AG09319 (cell line): ENCODE results near the gene MMS19.
"Not testable (repeated sequence)": the region's sequence is repeated elsewhere in the genome, so short reads cannot be mapped to it uniquely, and the experiment has no call there.

Experiments
- DNase-seq: peaks from one replicate; pipeline ENCODE4 v3.0.0-alpha.2; 2010; ENCODE audit warnings: low read depth; ENCODE audit errors: extremely low read depth
- TF ChIP-seq, protein P1 (sequence below): IDR thresholded peaks from 2 replicates; pipeline ENCODE4 v1.5.1; 2011; ENCODE audit warnings: low read depth, mild to moderate bottlenecking, inconsistent platforms, low read length, moderate library complexity

The MMS19 gene

DNA sequence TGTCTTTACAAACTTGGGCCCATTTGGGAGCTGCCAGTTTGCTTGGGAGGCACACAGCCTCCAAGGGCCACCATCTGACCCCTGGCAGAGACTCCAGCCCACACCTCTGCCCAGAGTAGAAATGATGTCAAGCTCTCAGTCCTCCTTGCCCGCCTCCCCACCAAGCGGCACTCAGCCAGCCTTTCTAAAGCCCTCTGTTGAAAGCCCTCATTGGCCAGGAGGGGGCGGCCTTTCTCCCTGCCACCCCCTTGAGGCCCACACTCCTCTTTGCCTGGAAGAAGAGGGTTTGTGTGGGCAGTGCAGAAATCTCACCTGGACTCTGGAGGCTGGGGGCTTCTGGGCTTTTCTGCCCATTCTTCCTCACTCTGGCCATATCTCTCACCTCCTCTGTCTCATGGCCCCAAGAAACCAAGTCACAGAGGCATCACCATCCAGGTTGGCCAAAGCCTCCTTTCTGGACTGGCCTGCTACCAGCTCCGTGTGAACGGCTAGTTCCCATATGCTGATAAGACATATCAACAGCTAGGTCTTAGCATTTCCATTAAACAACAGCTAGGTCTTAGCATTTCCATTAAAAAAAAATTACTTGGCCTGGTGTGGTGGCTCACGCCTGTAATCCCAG, 36.6 kb upstream of the MMS19 start:
- no peak for DNase-seq

DNA sequence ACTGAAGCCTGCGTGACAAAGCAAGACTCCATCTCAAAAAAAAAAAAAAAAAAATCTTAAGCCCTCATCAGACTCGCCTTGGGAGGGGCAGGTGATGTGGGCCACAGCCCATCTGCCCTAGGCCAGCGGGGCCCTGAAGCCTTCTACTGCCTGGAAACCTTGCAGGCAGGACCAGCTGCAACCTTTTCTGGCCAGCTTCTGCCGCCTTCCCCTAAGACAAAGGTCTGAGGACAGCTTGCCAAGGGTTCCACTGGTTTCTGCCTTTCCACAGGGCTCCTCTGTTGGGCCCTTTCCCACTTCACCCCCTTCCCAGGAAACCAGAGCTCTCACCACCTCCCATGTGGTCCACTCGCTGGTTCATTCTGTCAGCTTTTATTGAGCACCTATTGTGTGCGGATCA, 35.7 kb upstream of the MMS19 start:
- TF ChIP-seq, protein P1, sequence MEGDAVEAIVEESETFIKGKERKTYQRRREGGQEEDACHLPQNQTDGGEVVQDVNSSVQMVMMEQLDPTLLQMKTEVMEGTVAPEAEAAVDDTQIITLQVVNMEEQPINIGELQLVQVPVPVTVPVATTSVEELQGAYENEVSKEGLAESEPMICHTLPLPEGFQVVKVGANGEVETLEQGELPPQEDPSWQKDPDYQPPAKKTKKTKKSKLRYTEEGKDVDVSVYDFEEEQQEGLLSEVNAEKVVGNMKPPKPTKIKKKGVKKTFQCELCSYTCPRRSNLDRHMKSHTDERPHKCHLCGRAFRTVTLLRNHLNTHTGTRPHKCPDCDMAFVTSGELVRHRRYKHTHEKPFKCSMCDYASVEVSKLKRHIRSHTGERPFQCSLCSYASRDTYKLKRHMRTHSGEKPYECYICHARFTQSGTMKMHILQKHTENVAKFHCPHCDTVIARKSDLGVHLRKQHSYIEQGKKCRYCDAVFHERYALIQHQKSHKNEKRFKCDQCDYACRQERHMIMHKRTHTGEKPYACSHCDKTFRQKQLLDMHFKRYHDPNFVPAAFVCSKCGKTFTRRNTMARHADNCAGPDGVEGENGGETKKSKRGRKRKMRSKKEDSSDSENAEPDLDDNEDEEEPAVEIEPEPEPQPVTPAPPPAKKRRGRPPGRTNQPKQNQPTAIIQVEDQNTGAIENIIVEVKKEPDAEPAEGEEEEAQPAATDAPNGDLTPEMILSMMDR, result no peak
- no peak for DNase-seq

More for the DNA sequence above, 36.6 kb upstream of the MMS19 start:
- TF ChIP-seq, protein P1, result peak; percentile 40

DNA sequence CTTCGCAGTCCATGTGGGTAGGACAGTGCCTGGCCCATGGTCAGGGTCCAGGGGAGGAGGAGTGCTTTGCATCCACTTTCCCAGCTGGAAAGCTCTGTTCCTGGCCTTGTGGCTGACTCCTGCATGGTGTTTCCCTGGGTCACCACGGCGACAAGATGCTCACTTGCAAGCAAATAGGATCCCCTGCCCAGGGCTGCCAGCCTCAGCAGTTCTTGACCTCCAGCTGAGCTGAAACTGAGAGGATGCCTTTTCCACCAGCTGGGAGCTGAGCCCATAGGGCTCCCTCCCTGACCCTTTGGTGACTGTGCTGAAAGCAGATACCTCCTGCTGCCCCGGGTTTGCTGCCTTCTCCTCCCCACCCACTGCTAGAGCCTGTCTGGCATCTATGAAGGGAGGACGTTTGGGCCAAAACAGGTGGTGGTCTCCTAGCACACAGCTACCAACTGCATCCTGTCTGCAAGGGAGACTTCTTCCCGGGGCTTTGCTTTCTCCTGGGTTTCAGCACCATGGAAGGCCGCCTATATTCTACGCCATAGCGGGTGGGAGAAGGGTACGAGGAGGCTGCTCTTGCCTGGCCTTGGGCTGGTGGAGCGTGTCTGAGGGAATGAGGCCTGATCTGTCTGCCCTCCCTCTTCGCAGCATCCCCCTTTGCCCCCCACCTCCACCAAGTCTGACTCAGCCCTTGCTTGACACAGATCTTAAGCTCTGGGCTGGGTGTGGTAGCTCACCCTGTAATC, 34.9 kb upstream of the MMS19 start:
- TF ChIP-seq, protein P1, result no peak
- no peak for DNase-seq

DNA sequence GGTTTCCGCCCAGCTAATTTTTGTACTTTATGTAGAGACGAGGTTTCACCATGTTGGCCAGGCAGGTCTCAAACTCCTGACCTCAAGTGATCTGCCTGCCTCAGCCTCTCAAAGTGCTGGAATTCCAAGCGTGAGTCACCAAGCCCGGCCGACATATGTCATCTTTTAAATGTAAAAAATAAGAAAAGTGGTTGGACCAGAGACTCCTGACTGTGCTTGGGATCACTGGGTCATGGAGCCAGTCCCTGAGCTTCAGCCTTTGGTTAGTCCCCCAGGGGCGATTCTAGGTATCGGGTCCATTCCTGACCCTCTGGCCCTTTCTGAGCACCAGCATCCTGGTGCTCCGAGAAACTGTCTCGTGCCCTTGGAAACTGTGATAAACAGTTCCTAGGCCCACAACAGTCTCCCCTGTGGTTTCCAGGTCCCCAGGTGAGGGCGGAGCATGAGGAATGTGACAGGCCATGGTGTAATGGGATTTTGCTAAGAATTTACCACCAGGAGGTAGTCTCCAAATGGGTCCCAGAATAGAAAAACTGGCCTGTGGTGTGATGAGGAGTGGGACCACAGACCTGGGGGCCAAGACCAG, 33.3 kb upstream of the MMS19 start:
- TF ChIP-seq, protein P1, result no peak
- no peak for DNase-seq

DNA sequence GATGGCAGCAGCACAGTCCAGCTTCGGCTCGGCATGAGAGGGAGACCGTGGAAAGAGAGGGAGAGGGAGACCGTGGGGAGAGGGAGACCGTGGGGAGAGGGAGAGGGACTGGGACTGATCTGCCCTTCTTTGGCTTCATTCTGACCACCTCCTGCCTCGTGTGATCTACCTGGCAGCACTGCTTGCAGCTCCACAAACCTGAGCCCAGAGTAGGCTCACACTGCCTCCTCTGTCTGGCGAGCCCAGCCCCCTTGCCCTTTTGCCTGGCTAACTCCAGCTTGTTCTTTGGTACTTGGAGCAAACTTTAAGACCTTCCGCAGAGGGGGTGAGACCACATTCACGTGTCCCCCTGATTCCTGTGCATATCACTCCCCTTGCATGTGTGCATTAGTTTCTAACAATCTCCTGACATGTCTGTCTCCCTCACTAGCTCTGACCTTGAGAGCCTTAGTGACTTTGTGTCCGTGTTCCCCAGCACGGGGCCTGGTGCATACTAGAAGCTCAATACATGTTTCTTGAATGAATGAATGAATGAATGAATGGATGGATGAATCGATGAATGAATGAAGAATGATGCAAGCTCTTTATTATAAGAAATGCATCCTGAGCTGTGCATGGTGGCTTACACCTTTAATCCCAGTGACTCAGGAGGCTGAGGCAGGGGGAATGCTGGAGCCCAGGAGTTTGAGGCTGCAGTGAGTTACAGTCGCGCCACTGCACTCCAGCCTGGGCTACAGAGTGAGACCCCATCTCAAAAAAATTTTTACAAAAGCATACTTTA, 31.7 kb upstream of the MMS19 start:
- DNase-seq, result no peak
- TF ChIP-seq, protein P1, result no peak

DNA sequence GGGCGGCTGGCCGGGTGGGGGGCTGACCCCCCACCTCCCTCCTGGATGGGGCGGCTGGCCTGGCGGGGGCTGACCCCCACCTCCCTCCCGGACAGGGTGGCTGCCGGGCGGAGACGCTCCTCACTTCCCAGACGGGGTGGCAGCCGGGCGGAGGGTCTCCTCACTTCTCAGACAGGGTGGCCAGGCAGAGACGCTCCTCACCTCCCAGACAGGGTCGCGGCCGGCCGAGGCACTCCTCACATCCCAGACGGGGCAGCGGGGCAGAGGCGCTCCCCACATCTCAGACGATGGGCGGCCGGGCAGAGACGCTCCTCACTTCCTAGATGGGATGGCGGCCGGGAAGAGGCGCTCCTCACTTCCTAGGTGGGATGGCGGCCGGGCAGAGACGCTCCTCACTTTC, 30.7 kb upstream of the MMS19 start:
- not testable (repeated sequence) for DNase-seq

DNA sequence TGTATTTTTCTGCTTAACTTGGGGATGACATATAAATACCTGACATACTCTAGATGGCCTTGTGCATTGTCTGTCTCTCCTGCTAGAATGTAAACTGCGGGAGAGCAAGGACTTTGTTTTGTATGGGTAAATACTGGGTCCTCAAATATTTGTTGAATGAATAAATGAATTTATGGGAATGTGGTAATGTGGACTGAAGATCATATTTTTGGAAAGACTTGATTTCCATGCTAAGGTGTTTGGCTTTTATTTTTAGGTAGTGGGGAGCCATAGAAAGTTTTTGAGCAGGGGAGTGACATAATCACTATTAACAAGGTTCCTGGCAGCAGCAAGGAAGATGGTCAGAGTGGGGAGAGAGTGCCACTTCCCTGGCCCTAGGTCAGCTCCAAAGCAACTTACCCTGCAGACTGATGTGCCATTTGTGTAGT, 27.5 kb upstream of the MMS19 start:
- TF ChIP-seq, protein P1, result no peak
- DNase-seq, result no peak
